ENCODE measurements around the gene FIGNL1. TPM values are rescaled to one million over a fixed set of nuclear protein-coding genes. Genes with fewer than 3 reads are reported as not detected.
A peak's percentile ranks its signal among the peaks of the same experiment; 100 is the strongest.

Gene FIGNL1
- polyA plus RNA-seq, 3 donors = 0.55 to 2.4 (median 1.8) TPM

DNA sequence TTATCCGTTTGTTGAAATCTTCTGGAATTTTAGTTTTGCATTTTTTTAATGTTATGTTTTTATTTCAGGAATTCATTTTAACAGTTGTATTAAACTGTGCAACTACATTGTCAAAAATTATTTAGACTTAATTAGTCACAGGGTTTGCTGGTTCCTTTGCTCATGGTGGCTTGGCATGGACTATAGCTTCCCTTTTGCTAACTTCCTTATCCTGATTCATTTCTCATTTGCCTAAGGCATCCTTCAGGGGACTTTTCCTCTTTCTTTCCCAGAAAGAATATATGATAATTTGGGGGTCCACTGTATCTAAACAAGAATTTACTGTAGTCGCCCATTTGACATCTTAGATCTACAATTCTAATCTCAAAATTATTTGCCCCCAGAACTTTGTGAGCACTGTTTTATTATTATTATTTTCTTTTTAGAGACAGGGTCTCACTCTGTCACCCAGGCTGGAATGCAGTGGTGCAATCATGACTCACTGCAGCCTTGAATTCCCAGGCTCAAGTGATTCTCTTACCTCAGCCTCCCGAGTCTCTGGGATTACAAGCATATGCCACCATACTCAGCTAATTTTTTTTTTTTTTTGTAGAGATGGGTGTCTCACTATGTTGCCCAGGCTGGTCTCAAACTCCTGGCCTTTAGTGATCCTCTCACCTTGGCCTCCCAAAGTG lies 13.9 kb downstream of the FIGNL1 start:
- peaks cover 0 to 4% (median 2%) of the 10 kb centered on the region in 3 donors for H3K27me3 Mint-ChIP-seq (ENCODE audit: low read depth in 3 of 3)
- H3K4me1 Mint-ChIP-seq = peaks cover 15% of the 10 kb centered on the region
- no peak overlapping the region for H3K4me3 ChIP-seq (replicated peaks in 1 of 3; ENCODE audit: low read depth in 2 of 3, low read length in 3 of 3)
- no CpG with 5 or more reads among the region's 3 CpGs for WGBS (ENCODE audit: insufficient coverage)
- TF ChIP-seq, protein P1, sequence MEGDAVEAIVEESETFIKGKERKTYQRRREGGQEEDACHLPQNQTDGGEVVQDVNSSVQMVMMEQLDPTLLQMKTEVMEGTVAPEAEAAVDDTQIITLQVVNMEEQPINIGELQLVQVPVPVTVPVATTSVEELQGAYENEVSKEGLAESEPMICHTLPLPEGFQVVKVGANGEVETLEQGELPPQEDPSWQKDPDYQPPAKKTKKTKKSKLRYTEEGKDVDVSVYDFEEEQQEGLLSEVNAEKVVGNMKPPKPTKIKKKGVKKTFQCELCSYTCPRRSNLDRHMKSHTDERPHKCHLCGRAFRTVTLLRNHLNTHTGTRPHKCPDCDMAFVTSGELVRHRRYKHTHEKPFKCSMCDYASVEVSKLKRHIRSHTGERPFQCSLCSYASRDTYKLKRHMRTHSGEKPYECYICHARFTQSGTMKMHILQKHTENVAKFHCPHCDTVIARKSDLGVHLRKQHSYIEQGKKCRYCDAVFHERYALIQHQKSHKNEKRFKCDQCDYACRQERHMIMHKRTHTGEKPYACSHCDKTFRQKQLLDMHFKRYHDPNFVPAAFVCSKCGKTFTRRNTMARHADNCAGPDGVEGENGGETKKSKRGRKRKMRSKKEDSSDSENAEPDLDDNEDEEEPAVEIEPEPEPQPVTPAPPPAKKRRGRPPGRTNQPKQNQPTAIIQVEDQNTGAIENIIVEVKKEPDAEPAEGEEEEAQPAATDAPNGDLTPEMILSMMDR (IDR thresholded peaks at IDR 0.05) = no peak
- H3K9me3 Mint-ChIP-seq = peaks cover 0 to 2% (median 0%) of the 10 kb centered on the region in 7 donors
- peak; percentile 43 to 83 (median 58) for DNase-seq
- H3K27ac Mint-ChIP-seq = peak overlapping the region; percentile 68 to 89 (median 85)
- H3K36me3 ChIP-seq (replicated peaks in 1 of 2; ENCODE audit: control insufficient read depth in 1 of 2, insufficient read depth in 2 of 2, low read length in 2 of 2) = peaks cover 9 to 28% of the 10 kb centered on the region in 2 donors
- H3K27me3 ChIP-seq (ENCODE audit: control insufficient read depth in 2 of 2, insufficient read depth in 2 of 2, low read length in 2 of 2) = no peaks in the 10 kb centered on the region
- H3K4me1 ChIP-seq (ENCODE audit: control insufficient read depth in 1 of 2, insufficient read depth in 2 of 2, low read length in 2 of 2) = peaks cover 9 to 14% of the 10 kb centered on the region in 2 donors
- peaks cover 2% of the 10 kb centered on the region for H3K79me2 ChIP-seq (ENCODE audit: insufficient read depth, low read length)
- peak overlapping the region in 1 of 2 donors; percentile 55 for H3K4me3 Mint-ChIP-seq
- no peak overlapping the region for H3K9ac ChIP-seq (ENCODE audit: insufficient read depth, low read length, poor library complexity, severe bottlenecking)
- intact Hi-C loops (cut with micrococcal nuclease) = no loop called here
- peak overlapping the region in 1 of 2 donors; percentile 70 for H3K27ac ChIP-seq (ENCODE audit: low read depth in 1 of 2, low read length in 2 of 2)
- no peak overlapping the region for H2AFZ ChIP-seq (ENCODE audit: insufficient read depth, low read depth, low read length, poor library complexity, severe bottlenecking)
- no peak overlapping the region for H3K4me2 ChIP-seq (replicated peaks; ENCODE audit: extremely low read depth, low read length, poor library complexity, severe bottlenecking)
- peaks cover 3 to 4% of the 10 kb centered on the region in 2 donors for H3K9me3 ChIP-seq (replicated peaks in 1 of 2; ENCODE audit: control insufficient read depth in 1 of 2, insufficient read depth in 1 of 2, low read length in 2 of 2)
- peaks cover 11 to 25% of the 10 kb centered on the region in 2 donors for H3K36me3 Mint-ChIP-seq
- no peaks in the 10 kb centered on the region for H4K20me1 ChIP-seq (ENCODE audit: insufficient read depth, low read length)

DNA sequence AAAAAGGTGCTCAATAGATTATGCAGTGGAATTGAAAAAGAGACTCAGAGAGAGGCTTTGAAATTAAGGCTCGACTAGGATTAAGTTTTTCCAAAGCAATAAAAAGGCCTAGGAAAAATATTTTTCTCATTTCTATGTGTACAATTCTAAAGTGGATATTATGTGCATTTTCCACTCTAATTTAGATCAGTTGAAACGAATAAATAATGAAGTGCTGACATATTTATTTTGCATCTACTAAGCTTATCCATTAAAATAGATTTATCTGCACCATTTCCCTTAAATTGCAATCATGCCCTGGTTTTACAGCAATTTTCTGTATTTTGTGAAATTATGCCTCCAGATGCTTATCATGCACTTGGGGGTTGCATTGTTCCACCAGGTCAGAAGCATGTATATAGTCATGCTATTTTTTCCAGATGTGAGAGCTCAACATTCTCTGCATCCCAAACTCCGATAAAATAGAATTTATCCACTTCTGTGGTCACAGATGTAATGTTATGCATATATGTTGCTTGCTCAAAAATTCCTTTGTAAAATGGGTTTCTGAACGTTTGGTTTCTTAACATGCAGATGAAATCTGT lies 18.3 kb downstream of the FIGNL1 start:
- Histone ChIP-seq H2AFZ (ENCODE audit: insufficient read depth, low read depth, low read length, poor library complexity, severe bottlenecking) (no peak overlapping the region), H3K79me2 (ENCODE audit: insufficient read depth, low read length) (no peaks in the 10 kb centered on the region), H3K27ac (ENCODE audit: low read depth in 1 of 2, low read length in 2 of 2) (no peak overlapping the region), H3K27me3 (ENCODE audit: control insufficient read depth in 2 of 2, insufficient read depth in 2 of 2, low read length in 2 of 2) (no peaks in the 10 kb centered on the region), H3K36me3 (replicated peaks in 1 of 2; ENCODE audit: control insufficient read depth in 1 of 2, insufficient read depth in 2 of 2, low read length in 2 of 2) (no peaks in the 10 kb centered on the region), H4K20me1 (ENCODE audit: insufficient read depth, low read length) (no peaks in the 10 kb centered on the region), H3K9me3 (replicated peaks in 1 of 2; ENCODE audit: control insufficient read depth in 1 of 2, insufficient read depth in 1 of 2, low read length in 2 of 2) (no peaks in the 10 kb centered on the region), H3K9ac (ENCODE audit: insufficient read depth, low read length, poor library complexity, severe bottlenecking) (no peak overlapping the region), H3K4me1 (ENCODE audit: control insufficient read depth in 1 of 2, insufficient read depth in 2 of 2, low read length in 2 of 2) (peaks cover 9 to 14% of the 10 kb centered on the region in 2 donors), H3K4me3 (replicated peaks in 1 of 3; ENCODE audit: low read depth in 2 of 3, low read length in 3 of 3) (no peak overlapping the region), H3K4me2 (replicated peaks; ENCODE audit: extremely low read depth, low read length, poor library complexity, severe bottlenecking) (no peak overlapping the region)
- H3K27ac Mint-ChIP-seq = no peak overlapping the region
- no peaks in the 10 kb centered on the region for H3K9me3 Mint-ChIP-seq
- no peak overlapping the region for H3K4me3 Mint-ChIP-seq
- peaks cover 11% of the 10 kb centered on the region for H3K4me1 Mint-ChIP-seq
- TF ChIP-seq, protein P1 (IDR thresholded peaks at IDR 0.05) = no peak
- intact Hi-C loops (cut with micrococcal nuclease) = no loop called here
- no peak for DNase-seq
- peaks cover 0 to 4% (median 2%) of the 10 kb centered on the region in 3 donors for H3K27me3 Mint-ChIP-seq (ENCODE audit: low read depth in 3 of 3)
- H3K36me3 Mint-ChIP-seq = peaks cover 0 to 1% of the 10 kb centered on the region in 2 donors
- WGBS (ENCODE audit: insufficient coverage) = no CpG with 5 or more reads among the region's 4 CpGs
